Endothelial cell of umbilical vein (primary cell): ENCODE results near the gene DUSP19. TPM values are rescaled to one million over a fixed set of nuclear protein-coding genes. Genes with fewer than 3 reads are reported as not detected.

Experiments used
- BruUV-seq: library from RNA; stranded (reverse); fragments of 400-500 nt; replicated peaks from 2 replicates; lab custom pipeline; 2021; lab: Mats Ljungman, UMichigan
- CTCF ChIA-PET: fragments of 300-600, 350-600 bp; sonication (Branson Sonifier 250); formaldehyde crosslinking; loops from one replicate; lab custom pipeline; 2021; ENCODE audit warnings: antibody characterized with exemption, inconsistent platforms; lab: Charles Lee
- POLR2A ChIA-PET: fragments of 300-600, 350-600 bp; sonication (Branson Sonifier 250); formaldehyde crosslinking; loops from one replicate; lab custom pipeline; 2021; ENCODE audit warnings: antibody characterized with exemption, inconsistent platforms; lab: Charles Lee
- DNase-seq: peaks from one replicate; pipeline ENCODE4 v3.0.0-alpha.2; 2011; ENCODE audit warnings: low read depth, low spot score
- FAIRE-seq: peaks from 2 replicates; lab custom pipeline; 2011; peaks lifted over from hg19 to GRCh38; lab: Jason Lieb, UNC
- H2AFZ ChIP-seq: 2 replicates; pipeline ENCODE4 v1.6.0; 2012; ENCODE audit warnings: low read depth, low read length, control low read depth, inconsistent platforms
- H3K27ac ChIP-seq: 2 replicates; pipeline ENCODE4 v1.5.1; 2011; ENCODE audit warnings: low read depth, mild to moderate bottlenecking, control low read depth, low read length, moderate library complexity; ENCODE audit not compliant: insufficient read depth
- H3K27me3 ChIP-seq, 2 experiments: 2 replicates each; pipeline versions ENCODE4 v1.6.0 to v1.6.1; 2011; ENCODE audit warnings: low read length in 2 of 2, mixed read lengths in 1 of 2; ENCODE audit not compliant: control insufficient read depth in 2 of 2, insufficient read depth in 2 of 2
- H3K36me3 ChIP-seq, 2 experiments: 2 replicates in 1 of 2; 3 replicates in 1 of 2; pipeline ENCODE4 v1.5.1; 2011; ENCODE audit warnings: low read length in 2 of 2, mild to moderate bottlenecking in 1 of 2, moderate library complexity in 1 of 2; ENCODE audit not compliant: control insufficient read depth in 2 of 2, insufficient read depth in 2 of 2; ENCODE audit errors: extremely low read depth in 1 of 2
- H3K4me1 ChIP-seq: 3 replicates; pipeline ENCODE4 v1.5.1; 2011; ENCODE audit warnings: mild to moderate bottlenecking, low read length; ENCODE audit not compliant: control insufficient read depth, insufficient read depth; ENCODE audit errors: extremely low read depth
- H3K4me2 ChIP-seq: 2 replicates; pipeline ENCODE4 v1.6.1; 2011; ENCODE audit warnings: low read length, control low read depth, mixed read lengths; ENCODE audit not compliant: insufficient read depth
- H3K4me3 ChIP-seq, 3 experiments: fragments of 200-600 bp in 1 of 3; sonication (generic), shearing (Covaris generic) in 1 of 3; replicated peaks in 1 of 3; 2 replicates each; pipeline ENCODE4 v1.5.1; 2011 to 2016; ENCODE audit warnings: control low read depth in 3 of 3, low read length in 3 of 3, mild to moderate bottlenecking in 2 of 3, inconsistent platforms in 1 of 3, low read depth in 1 of 3, moderate library complexity in 1 of 3; ENCODE audit not compliant: insufficient read depth in 1 of 3
- H3K79me2 ChIP-seq: 2 replicates; pipeline ENCODE4 v1.6.0; 2012; ENCODE audit warnings: low read length, inconsistent platforms; ENCODE audit not compliant: control insufficient read depth, insufficient read depth
- H3K9ac ChIP-seq: replicated peaks from 2 replicates; pipeline ENCODE3; 2011; ENCODE audit warnings: low read length, control low read depth; ENCODE audit not compliant: insufficient read depth; ENCODE audit errors: extremely low read depth
- H3K9me1 ChIP-seq: replicated peaks from 3 replicates; pipeline ENCODE4 v1.6.0; 2011; ENCODE audit warnings: mild to moderate bottlenecking, low read length; ENCODE audit not compliant: control insufficient read depth, insufficient read depth; ENCODE audit errors: extremely low read depth
- H3K9me3 ChIP-seq: replicated peaks from 2 replicates; pipeline ENCODE4 v1.5.1; 2012; ENCODE audit warnings: low read length, inconsistent platforms; ENCODE audit not compliant: control insufficient read depth, insufficient read depth
- H4K20me1 ChIP-seq: replicated peaks from 2 replicates; pipeline ENCODE3; 2011; ENCODE audit warnings: mild to moderate bottlenecking, low read length; ENCODE audit not compliant: control insufficient read depth, insufficient read depth; ENCODE audit errors: extremely low read depth
- EZH2 ChIP-seq: IDR thresholded peaks from 2 replicates; pipeline ENCODE4 v1.6.1; 2012; ENCODE audit warnings: borderline replicate concordance, low read depth, mild to moderate bottlenecking, moderate library complexity, low read length, inconsistent platforms; ENCODE audit not compliant: severe bottlenecking
- FOS ChIP-seq: IDR thresholded peaks from 2 replicates; pipeline ENCODE4 v1.6.1; 2011; ENCODE audit warnings: mild to moderate bottlenecking, low read length, moderate library complexity, borderline replicate concordance; ENCODE audit not compliant: insufficient read depth
- GATA2 ChIP-seq: IDR thresholded peaks from 2 replicates; pipeline ENCODE4 v1.7.0; 2011; ENCODE audit warnings: low read depth, mild to moderate bottlenecking, moderate library complexity, mixed read lengths, low read length; ENCODE audit not compliant: insufficient read length, insufficient read depth
- JUN ChIP-seq: IDR thresholded peaks from 2 replicates; pipeline ENCODE4 v1.6.1; 2011; ENCODE audit warnings: borderline replicate concordance, low read depth; ENCODE audit not compliant: insufficient read length, insufficient read depth
- MYC ChIP-seq: IDR thresholded peaks from one replicate; pipeline ENCODE4 v1.6.1; 2011; ENCODE audit warnings: mild to moderate bottlenecking, low read depth, low read length
- POLR2A ChIP-seq: IDR thresholded peaks from 2 replicates; pipeline ENCODE4 v1.6.1; 2012; ENCODE audit warnings: low read depth, mild to moderate bottlenecking, control low read depth, low read length
- POLR2AphosphoS5 ChIP-seq: IDR thresholded peaks from 2 replicates; pipeline ENCODE4 v1.6.1; 2012; ENCODE audit warnings: low read depth, mild to moderate bottlenecking, control low read depth, low read length, moderate library complexity; ENCODE audit not compliant: insufficient read depth
- dilution Hi-C: fragments of 300-500 bp; cut with MboI; formaldehyde crosslinking; loops from one replicate; pipeline ENCODE4 v1.15.0; 2019; ENCODE audit warnings: low sequenced_read_pairs; ENCODE audit not compliant: extremely low pct_ligation_motif_present
- intact Hi-C: fragments of 100-400 bp; cut with micrococcal nuclease; formaldehyde crosslinking; loops from one replicate; pipeline ENCODE4 v1.10.0; 2022
- polyA plus RNA-seq, 4 experiments: library from polyadenylated mRNA; depleted of rRNA in 3 of 4; stranded (reverse) in 3 of 4; unstranded in 1 of 4; fragments of >200 nt; gene quantifications; 2 replicates each; pipeline versions ENCODE4 v1.2.1 to v1.2.3, GENCODE V29; 2011 to 2012; ENCODE audit warnings: missing spikeins in 1 of 4
- total RNA-seq: library from RNA; stranded (reverse); gene quantifications from 2 replicates; pipeline ENCODE4 v1.2.3, GENCODE V29; 2021
- TF ChIP-seq, protein P1 (sequence below), 2 donors: IDR thresholded peaks; 1 replicate in 1 of 2; 2 replicates in 1 of 2; pipeline ENCODE4 v1.5.1; 2011; ENCODE audit warnings: low read length in 2 of 2, mild to moderate bottlenecking in 2 of 2, moderate library complexity in 2 of 2, control low read depth in 1 of 2, inconsistent platforms in 1 of 2, low read depth in 1 of 2; ENCODE audit not compliant: insufficient read depth in 1 of 2; ENCODE audit errors: extremely low read depth in 1 of 2
- TF ChIP-seq, protein P2 (sequence below): IDR thresholded peaks from 2 replicates; pipeline ENCODE4 v1.6.1; 2011; ENCODE audit not compliant: insufficient read depth, insufficient read length

The DUSP19 gene
- total and polyA plus RNA-seq, 2 donors (not counting 3 experiments of a cell fraction or from before 2014, with no cell fraction given): 0.69 to 1.9 TPM

DNA sequence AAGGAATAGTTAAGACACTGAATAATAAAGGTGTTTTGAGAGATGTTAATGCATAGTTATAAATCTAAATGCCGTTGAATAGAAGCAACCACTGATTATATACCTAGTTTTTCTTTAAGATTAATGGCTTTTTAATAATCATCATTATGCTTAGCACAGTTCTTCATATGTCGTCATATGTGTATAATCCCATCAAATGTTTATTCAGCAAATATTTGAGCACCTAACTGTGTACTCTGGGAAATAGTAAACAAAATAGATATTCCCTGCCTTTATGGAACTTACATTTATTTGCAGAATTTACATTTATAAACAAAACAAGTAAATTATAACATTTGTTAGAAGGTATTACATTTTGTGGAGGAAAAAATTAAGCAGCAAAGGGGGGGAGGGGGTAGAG lies 55.5 kb downstream of the DUSP19 start:
- Histone ChIP-seq H3K27me3 (no peaks in the 10 kb centered on the region), H3K36me3 (peaks cover 0 to 10% of the 10 kb centered on the region in 2 experiments), H3K9me3 (no peaks in the 10 kb centered on the region), H3K9ac (no peak overlapping the region), H2AFZ (no peak overlapping the region), H3K27ac (no peak overlapping the region), H3K4me3 (no peak overlapping the region), H3K9me1 (no peaks in the 10 kb centered on the region), H3K4me2 (no peak overlapping the region), H4K20me1 (peaks cover 2% of the 10 kb centered on the region), H3K79me2 (peaks cover 38% of the 10 kb centered on the region), H3K4me1 (no peaks in the 10 kb centered on the region)
- POLR2A ChIA-PET: no interaction called here
- no TSS peak for BruUV-seq
- dilution Hi-C loops (no loop called here), intact Hi-C loops (no loop called here)
- no peak for DNase-seq
- FAIRE-seq: no peak
- TF ChIP-seq, protein P1, sequence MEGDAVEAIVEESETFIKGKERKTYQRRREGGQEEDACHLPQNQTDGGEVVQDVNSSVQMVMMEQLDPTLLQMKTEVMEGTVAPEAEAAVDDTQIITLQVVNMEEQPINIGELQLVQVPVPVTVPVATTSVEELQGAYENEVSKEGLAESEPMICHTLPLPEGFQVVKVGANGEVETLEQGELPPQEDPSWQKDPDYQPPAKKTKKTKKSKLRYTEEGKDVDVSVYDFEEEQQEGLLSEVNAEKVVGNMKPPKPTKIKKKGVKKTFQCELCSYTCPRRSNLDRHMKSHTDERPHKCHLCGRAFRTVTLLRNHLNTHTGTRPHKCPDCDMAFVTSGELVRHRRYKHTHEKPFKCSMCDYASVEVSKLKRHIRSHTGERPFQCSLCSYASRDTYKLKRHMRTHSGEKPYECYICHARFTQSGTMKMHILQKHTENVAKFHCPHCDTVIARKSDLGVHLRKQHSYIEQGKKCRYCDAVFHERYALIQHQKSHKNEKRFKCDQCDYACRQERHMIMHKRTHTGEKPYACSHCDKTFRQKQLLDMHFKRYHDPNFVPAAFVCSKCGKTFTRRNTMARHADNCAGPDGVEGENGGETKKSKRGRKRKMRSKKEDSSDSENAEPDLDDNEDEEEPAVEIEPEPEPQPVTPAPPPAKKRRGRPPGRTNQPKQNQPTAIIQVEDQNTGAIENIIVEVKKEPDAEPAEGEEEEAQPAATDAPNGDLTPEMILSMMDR (IDR thresholded peaks at IDR 0.05; ENCODE audit: extremely low read depth in 1 of 2, insufficient read depth in 1 of 2, low read depth in 1 of 2, low read length in 2 of 2): no peak
- TF ChIP-seq JUN (no peak), POLR2AphosphoS5 (no peak), MYC (no peak), FOS (no peak), EZH2 (no peak), GATA2 (no peak), POLR2A (no peak)
- TF ChIP-seq, protein P2, sequence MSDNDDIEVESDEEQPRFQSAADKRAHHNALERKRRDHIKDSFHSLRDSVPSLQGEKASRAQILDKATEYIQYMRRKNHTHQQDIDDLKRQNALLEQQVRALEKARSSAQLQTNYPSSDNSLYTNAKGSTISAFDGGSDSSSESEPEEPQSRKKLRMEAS: no peak
- CTCF ChIA-PET: no interaction called here
